B cell (primary cell): ENCODE results near the gene CAMTA1.

Experiments
- CTCF ChIP-seq: fragments of 200-600 bp; IDR thresholded peaks from one replicate; pipeline ENCODE4 v1.8.0; 2022; ENCODE audit warnings: antibody characterized with exemption, mild to moderate bottlenecking
- EZH2 ChIP-seq: IDR thresholded peaks from 2 replicates; pipeline ENCODE4 v1.6.1; 2012; ENCODE audit warnings: borderline replicate concordance, low read depth, mild to moderate bottlenecking, moderate library complexity, low read length; ENCODE audit not compliant: insufficient read depth, poor library complexity, severe bottlenecking

- TF ChIP-seq CTCF, result no peak
- no peak for TF ChIP-seq EZH2
Observed at GRCh38 chr1:7625401-7625800, 840.1 kb downstream of the CAMTA1 start.
